ENCODE data around the gene TRPV4.

DNA sequence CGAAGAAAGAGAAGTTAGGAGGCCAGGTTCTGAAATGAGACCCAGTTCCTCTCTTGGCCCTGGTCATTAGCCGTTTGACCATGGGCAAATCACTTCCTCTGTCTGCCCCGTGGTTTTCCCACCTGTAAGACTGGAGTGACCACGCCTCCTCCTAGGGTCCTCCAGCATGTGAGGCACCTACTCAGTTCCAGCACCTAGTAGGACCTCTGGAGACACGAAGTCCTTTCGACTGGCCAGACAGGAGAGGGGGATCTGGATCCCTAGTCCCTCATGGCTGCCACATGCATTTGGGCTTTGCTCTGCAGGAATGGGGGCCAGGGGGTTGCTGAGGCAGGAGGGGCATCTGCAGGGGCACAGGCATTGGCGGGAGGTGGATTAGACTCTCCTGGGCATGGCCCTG, 16.3 kb downstream of the TRPV4 start:
- no peak for TF ChIP-seq EZH2 (IDR thresholded peaks at IDR 0.05)
- TF ChIP-seq, protein P1, sequence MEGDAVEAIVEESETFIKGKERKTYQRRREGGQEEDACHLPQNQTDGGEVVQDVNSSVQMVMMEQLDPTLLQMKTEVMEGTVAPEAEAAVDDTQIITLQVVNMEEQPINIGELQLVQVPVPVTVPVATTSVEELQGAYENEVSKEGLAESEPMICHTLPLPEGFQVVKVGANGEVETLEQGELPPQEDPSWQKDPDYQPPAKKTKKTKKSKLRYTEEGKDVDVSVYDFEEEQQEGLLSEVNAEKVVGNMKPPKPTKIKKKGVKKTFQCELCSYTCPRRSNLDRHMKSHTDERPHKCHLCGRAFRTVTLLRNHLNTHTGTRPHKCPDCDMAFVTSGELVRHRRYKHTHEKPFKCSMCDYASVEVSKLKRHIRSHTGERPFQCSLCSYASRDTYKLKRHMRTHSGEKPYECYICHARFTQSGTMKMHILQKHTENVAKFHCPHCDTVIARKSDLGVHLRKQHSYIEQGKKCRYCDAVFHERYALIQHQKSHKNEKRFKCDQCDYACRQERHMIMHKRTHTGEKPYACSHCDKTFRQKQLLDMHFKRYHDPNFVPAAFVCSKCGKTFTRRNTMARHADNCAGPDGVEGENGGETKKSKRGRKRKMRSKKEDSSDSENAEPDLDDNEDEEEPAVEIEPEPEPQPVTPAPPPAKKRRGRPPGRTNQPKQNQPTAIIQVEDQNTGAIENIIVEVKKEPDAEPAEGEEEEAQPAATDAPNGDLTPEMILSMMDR (IDR thresholded peaks at IDR 0.05) = no peak

Measured in neural progenitor cell (in vitro differentiated cells).